Endometrium (tissue), 2 donors: ENCODE data around the gene HSPA4.
"Not testable (repeated sequence)": the region's sequence is repeated elsewhere in the genome, so short reads cannot be mapped to it uniquely, and the experiment has no call there.

ENCODE experiments used
- FAIRE-seq: peaks from 2 replicates; lab custom pipeline; 2012; peaks lifted over from hg19 to GRCh38; lab: Jason Lieb, UNC
- donor health status: control.
- donor health status: control.

Gene HSPA4

DNA sequence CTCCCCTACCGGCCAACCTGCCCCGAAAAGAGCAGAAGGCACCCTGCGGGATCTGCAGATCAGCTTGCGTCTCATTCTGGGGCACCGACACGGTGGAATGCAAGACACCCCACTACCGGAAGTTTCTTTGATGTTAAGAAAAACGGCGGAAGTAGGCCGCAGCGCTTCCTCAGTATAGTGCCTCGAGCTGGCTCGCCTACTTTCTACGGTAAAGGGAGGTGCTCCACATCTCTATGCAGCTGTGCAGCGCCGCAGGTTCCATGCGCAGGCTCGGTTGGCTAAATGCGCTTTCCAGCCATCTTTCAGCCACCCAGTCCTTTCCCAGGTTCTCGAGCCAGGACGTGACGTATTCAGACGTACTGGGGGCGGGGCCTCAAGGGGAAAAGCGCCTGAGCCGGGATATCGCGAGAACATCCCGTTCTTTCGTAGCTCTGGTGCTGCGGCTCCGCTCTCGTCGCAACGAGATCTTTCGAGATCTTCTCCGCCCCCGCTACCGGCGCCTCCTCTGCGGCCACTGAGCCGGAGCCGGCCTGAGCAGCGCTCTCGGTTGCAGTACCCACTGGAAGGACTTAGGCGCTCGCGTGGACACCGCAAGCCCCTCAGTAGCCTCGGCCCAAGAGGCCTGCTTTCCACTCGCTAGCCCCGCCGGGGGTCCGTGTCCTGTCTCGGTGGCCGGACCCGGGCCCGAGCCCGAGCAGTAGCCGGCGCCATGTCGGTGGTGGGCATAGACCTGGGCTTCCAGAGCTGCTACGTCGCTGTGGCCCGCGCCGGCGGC, at the start of gene HSPA4:
Gene HSPA4, plus strand, starts transcription at position 472 of the 775 bp plus-strand sequence. Its CDS starts 238 bp downstream, at position 710.
- FAIRE-seq: peak; percentile 65

DNA sequence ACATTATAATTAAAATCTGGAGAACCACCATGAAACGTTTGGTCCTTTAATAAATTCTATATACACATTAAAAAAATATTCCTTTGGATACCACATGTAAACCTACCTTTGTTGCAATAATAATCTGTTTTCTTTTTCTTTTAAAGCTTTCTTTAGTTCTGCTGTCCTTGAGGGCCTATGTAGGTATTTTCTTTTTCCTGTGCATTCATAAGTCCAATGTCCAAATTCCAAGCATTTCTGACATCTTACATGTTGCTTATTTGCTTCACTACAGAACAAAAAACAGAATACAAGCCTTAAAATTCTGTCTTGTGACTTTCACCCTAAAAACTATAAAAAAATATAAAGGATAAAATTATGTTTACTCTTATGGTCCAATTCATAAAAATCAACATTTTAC, 45.2 kb upstream of the HSPA4 start:
- FAIRE-seq: no peak

DNA sequence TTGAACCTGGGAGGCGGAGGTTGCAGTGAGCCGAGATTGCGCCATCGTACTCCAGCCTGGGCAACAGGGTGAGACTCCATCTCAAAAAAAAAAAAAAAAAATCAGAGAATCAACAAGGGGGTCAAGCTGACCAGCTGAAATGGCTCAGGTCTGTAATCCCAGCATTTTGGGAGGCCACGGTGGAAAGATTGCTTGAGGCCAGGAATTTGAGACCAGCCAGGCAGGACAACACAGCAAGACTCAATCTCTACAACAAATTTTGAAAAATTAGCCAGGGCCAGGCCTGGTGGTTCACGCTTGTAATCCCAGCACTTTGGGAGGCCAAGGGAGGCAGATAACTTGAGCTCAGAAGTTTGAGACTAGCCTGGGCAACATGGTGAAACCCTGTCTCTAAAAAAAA, 43.4 kb upstream of the HSPA4 start:
- not testable (repeated sequence) for FAIRE-seq

DNA sequence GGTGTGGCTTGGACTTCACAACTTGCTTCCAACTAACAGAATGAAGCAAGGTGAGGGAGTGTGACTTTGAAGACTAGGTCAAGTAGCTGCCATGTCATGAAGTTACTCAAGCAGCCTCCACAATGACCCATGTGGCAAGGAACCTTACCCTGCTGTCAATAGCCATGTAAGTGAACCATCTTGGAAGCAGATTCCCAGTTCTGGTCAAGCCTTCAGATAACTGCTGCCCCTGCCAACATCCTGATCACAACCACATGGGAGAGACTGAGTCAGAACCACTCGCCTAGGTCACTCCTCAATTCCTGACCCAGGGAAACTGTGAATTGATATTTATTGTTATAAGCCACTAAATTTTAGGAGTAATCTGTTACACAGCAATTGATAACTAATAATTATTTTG, 36.3 kb upstream of the HSPA4 start:
- FAIRE-seq: no peak

DNA sequence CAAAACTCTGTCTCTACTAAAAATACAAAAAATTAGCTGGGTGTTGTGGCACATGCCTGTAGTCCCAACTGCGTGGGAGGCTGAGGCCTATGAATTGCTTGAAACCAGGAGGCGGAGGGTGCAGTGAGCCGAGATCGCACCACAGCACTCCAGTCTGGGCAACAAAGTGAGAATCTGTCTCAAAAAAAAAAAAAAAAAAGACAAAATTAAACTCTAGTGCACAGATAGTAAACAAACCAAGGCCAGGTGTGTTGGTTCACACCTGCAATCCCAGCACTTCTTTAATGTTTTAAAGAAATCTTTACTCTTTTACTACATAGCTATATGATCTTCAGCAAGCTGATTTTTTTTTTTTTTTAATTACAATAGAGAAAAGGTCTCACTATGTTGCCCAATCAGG, 33.8 kb upstream of the HSPA4 start:
- no peak for FAIRE-seq

DNA sequence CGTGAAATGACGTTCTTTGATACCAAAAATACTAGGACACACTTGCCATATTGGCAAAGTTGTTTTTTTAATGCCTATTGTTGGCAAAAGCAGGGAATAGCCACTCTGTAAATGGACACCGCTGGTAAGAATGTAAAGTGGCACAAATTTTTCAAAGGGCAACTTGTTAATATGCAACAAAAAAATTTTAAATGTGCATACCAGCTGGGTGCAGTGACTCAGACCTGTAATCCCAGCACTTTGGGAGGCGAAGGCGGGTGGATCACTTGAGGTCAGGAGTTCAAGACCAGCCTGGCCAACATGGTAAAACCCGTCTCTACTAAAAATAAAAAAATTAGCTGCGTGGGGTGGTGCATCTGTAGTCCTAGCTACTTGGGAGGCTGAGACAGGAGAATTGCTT, 32.3 kb upstream of the HSPA4 start:
- not testable (repeated sequence) for FAIRE-seq

DNA sequence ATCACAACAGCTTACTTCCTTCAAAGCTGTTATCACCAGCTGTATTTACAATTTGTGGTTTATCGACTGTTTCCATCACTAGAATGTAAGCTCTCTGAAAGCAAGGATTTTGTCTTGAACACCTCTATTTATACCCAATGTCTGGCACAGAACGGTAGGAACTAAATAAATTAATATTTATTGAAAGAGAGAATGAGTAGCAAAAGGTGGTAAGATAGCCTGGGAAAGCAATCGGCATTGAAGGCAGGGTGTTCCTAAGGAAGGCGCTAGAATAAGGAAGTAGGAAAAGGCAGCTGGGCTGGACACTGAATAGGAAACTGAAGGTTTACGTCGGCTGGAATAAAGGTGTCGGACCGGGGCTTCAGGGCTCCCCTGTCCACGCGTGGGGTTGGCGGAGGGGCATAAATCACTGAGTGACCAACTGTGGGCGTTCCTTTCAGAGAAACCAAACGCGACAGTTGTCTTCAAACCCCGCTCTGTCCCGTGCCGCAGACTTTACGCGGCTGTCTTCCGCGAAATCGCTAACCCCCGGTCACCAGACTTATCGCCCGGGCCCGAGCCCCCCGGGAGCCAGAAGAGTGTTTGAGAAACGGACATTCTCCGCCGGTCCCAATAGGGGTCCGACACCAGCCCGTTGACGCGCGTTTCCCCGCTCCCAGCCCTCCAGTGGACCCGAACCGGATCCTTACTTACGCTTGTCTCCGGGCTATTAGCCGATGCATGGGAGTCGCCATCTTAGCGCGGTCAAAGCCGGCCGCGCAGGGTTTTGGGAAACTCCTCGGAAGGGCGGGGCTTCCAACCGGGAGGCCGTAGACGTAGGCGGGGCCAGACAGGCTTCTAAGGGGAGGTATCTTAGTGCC, 25.8 kb upstream of the HSPA4 start, which contains the start of gene ZCCHC10:
Gene ZCCHC10, minus strand, starts transcription at position 746 of the 860 bp plus-strand sequence. Its CDS starts 12 bp downstream, at position 734.
- no peak for FAIRE-seq

DNA sequence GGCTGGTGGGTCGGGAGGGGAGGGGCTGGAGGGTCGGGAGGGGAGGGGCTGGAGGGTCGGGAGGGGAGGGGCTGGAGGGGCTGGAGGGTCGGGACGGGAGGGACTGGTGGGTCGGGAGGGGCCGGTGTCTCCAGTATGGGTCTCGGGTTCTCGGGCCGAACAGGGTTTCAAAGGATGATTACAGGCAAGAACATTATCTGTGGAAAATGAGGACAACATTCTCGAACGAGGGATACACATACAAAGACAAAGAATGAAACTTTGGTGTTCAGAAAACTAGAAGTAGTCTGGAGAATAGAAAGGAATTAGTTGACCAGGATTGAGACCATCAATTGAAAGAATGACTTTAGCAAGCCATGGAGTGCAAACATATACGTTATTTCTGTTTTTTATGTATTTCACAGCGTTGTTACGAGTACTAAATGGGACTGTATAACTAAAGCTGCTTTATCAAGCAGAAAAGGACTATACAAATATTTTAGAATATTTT, 25.1 kb upstream of the HSPA4 start:
- FAIRE-seq: no peak

DNA sequence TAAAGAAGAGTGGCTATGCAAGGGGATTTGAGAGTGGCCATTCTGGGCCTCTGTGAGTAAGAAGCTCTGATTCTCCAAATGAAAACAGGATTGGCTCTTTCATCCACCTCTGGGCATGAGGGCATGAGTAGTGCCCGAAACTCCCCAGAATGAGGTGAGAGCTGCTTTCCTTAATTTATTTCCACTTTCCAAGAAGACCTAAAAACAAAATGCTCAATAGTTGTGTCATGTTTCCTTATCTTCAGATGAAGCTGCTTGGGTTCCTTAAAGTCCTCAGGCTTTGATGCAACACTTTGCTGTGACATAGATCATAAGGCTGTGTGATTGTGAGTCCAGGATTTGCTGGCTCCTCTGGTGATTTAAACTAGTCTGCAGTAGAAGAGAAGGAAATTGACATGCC, 22.4 kb upstream of the HSPA4 start:
- no peak for FAIRE-seq

DNA sequence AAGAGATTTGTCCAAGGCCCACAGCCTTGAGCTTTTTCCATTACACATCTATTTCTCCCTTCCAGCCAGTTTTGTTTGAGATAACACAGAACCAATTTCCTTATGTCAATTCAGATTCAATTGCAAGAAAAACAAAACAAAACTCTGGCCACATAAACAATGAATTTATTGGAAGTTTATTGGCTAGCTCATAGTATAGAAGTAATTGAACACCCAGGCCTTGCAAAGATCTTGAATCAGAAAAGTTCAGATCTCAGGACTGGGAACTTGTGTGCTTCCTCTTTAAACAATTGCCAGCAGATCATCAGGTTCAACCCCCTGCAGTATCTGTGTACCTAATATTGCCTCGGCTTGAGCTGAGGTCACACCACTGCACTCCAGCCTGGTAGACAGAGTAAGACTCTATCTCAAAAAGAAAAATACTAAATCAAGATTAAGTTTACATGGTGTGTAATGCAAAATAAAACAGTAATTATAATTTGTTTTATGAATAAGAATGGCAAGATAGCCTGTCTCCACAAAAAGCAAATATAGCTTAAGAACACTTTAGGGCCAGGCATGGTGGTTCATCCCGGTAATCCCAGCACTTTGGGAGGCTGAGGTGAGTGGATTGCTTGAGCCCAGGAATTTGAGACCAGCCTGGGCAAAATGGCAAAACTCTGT, 21.3 kb upstream of the HSPA4 start:
- no peak for FAIRE-seq

DNA sequence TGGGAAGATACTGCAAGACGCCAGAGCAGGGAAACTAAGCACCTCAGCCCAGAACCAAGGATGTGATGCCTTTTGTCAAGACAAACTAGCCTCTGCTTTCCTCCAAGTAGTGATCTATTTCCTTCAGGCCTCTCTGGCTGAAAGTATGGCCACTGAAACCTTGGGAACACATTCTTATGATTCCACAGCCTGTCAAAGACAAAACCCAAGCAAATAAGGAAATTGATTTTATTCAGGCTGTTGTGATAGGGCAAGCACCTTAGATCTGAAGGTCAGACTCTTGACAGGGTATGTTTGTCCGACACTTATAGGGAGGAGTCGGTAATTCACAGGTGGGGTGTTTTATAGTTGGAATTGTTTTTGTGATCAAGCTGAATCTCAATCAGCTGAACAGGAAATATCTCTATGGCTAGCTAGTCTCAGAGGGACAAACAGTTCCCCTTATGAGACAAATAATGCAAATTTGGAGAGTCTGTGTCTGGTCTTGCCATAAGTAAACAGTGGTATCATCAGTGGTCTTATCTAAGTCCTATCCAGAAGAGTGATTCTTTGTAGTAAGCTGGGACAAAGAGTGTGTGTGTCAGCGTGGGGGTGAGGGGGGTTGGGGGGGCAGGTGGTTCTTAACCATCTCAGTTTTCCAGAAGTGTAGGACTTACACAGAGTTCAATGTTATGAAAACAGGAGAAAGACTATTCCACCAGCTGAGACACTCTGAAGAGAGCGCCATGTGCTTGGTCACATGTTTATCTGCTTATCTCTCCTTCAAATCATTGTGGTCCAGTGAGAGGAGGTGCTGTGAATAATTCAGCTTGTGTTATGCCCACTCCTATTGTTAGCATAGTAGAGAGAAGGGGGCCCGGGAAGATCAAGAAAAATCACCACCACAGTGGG, 18.7 kb upstream of the HSPA4 start:
- no peak for FAIRE-seq

DNA sequence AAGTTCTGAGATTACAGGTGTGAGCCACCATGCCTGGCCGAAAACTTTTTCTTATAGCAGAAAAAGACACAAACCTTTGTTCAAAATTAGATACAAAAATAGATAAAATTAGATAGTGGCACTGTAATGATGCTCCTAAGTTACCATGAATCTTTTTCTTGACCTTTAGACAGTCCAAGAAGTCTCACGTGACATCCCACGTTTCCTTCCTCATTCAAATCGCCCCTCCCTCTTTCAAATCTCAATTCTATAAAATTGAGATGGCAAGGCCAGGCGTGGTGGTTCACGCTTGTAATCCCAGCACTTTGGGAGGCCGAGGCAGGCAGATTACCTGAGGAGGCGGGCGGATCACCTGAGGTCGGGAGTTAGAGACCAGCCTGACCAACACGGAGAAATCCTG, 17.7 kb upstream of the HSPA4 start:
- FAIRE-seq: no peak

DNA sequence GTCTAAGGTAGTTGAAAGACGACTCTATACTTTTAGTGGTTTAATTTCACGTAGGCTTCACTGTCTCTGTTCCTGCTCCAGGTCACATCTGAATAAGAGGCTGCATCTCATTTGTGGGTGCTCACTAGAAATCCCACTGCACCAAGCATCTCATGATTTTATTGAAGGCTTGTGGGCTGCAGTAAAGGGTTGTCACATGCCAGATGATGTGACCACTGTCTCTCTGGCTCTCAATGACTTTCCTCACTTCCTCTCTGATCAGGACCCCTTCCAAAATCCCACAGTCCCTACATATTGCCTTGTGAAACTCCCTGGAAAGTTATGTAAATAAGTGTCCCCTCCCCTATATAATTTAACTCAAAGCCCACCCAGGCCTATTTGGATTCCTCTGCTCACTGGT, 16.6 kb upstream of the HSPA4 start:
- no peak for FAIRE-seq

DNA sequence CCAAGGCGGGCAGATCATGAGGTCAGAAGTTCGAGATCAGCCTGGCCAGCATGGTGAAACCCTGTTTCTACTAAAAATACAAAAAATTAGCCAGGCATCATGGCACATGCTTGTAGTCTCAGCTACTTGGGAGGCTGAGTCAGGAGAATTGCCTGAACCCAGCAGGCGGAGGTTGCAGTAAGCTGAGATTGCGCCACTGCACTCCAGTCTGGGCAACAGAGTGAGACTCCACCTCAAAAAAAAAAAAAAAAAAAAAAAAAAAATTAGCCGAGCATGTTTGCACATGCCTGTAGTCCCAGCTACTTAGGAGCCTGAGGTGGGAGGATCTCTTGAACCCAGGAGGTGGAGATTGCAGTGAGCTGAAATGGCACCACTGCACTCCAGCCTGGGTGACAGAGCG, 15.1 kb upstream of the HSPA4 start:
- not testable (repeated sequence) for FAIRE-seq

DNA sequence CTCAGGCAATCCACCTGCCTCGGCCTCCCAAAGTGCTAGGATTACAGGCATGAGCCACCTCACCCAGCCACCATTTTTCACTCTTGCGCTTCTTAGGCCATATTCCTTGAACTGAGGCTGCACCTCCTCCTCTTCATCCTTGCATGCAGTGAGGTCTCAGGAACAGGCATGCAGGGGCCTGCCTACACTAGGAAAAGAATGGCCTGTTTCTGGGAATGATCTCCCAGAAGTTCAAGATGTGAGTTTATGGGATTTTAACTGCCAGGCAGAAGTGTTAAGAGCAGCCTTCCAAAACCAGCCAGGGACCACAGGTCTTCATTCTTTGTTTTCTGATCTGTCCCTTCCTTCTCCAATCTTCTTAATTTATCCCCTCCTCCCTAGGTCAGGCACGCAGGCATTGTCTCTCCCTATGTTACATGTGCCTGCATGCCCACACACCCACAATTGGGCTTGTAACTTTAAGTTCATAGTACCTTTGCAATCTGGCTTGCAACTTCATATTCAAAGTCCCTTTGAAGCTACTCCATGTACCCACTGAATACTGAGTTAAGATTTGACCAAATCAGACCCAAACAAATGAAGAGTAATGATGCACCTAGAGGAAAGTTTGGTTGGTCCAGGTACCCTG, 10.5 kb upstream of the HSPA4 start:
- FAIRE-seq: no peak

DNA sequence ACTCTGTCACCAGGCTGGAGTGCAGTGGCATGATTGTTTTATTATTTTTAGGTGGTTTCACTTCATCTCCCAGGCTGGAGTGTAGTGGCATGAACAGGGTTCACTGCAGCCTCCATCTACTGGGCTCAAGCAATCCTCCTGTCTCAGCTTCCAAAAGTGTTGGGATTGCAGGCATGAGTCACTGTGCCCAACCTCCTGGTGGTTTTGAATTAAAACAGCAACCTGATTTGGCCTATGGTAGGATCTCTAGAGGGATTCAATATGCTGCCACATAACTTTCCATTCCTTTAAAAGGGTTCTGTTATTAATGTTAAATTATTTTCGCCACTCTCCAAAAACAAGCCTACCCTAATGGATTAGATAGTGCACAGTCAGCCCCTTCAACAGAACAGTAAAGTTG, 9.9 kb upstream of the HSPA4 start:
- FAIRE-seq: no peak

DNA sequence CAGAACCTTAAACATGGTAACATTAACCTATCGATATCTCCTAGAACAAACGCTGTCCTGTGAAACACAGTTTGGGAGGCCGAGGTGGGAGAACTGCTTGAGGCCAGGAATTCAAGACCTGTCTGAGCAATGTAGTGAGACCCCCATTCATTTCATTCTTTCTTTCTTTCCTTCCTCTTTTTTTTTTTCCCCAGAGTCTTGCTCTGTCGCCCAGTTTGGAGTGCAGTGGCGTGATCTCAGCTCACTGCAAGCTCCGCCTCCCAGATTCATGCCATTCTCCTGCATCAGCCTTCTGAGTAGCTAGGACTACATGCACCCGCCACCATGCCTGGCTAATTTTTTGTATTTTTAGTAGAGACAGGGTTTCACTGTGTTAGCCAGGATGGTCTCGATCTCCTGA, 5.3 kb upstream of the HSPA4 start:
- FAIRE-seq: not testable (repeated sequence)

DNA sequence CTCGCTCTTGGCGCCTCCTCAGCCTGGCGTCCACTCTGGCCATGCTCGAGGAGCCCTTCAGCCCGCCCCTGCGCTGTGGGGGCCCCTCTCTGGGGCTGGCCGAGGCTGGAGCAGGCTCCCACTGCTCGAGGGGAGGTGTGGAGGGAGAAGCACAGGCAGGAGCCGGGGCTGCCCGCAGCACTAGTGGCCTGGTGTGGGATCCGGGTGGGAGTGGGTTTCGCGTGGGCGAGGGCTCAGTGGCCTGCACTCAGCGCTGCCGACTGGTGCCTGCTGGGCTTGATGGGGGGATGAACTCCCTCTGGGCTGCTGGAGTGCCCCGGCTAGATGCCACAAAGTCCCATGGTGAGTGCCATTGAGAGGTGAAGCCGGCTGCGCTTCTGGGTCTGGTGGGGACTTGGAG, 4.4 kb upstream of the HSPA4 start:
- FAIRE-seq: no peak

DNA sequence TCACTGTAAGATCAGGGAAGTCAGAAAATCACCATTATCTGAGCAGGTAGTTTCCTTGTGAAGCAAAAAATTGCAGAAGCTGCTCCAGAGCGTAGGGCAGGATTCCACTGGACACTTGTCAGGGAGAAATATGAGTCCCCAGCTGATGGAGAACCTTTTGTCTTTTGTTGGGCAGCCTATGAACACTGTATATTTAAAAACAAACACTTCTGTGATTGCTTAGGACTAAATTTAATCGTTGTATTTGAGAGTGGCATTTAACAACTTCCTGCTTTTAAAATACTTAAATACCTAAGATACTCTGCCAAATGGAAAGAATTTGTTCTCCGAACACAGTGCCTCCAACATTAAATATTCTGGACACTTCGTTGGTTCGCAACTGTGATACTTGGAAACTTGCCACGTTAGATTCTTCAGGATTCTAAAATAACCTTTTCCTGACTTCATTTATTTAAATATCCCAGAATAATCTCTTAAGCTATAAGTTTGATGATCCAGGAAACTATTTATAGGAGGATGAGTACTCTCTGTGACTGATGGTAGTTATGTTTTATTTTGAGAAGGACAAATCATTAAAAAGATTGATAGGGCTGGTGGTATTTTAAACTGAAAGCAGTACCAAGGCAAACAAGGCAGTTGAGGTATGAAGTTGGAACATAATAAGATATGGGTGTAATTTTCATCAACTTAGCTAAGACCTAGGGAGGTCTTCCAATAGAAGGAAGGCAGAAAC, 2.7 kb upstream of the HSPA4 start:
- no peak for FAIRE-seq

DNA sequence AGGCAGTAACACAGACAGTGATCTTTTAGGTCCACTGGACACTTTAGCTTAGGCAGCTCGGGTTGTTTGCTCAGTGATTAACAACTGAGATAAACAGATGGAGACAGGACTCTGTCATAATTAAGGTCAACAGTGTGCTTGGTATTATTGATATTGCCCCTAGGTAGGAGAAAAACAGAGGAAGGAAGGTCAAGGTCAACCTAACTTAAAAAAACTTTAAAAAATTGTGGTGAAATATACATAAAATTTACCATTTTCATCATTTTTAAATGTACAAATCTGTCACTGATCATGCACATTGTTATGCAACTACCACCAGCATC, 2.1 kb upstream of the HSPA4 start:
- no peak for FAIRE-seq

DNA sequence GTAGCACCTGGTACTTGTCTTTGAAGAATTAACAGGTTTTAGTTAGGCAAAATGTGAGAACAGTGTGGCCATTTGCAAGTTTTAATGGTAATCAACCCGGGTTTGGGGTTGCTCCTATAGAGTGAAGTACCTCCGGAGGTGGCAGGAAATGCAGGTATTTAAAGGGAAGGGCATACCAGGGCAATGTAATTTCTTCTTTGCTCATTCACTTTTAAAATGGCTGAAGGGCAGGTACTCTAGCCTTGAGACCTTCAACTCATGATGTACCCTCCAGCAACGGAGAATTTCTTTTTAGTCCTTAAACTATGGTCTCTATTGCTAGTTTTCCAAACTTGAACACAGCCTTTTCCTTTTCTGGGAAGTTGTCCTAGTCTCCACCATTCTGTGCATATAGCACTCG, 1.3 kb upstream of the HSPA4 start:
- no peak for FAIRE-seq
